NT2/D1 (cell line): ENCODE results near the gene KAZN.

Experiments used
- SUZ12 ChIP-seq: IDR thresholded peaks from 2 replicates; pipeline ENCODE4 v1.6.1; 2011; ENCODE audit not compliant: insufficient read length, insufficient read depth; ENCODE audit errors: extremely low read depth
- YY1 ChIP-seq: IDR thresholded peaks from 2 replicates; pipeline ENCODE4 v1.6.1; 2011; ENCODE audit not compliant: insufficient read length, insufficient read depth
- ZNF274 ChIP-seq: IDR thresholded peaks from 2 replicates; pipeline ENCODE4 v1.6.1; 2011; ENCODE audit warnings: mild to moderate bottlenecking, low read depth, low read length

DNA sequence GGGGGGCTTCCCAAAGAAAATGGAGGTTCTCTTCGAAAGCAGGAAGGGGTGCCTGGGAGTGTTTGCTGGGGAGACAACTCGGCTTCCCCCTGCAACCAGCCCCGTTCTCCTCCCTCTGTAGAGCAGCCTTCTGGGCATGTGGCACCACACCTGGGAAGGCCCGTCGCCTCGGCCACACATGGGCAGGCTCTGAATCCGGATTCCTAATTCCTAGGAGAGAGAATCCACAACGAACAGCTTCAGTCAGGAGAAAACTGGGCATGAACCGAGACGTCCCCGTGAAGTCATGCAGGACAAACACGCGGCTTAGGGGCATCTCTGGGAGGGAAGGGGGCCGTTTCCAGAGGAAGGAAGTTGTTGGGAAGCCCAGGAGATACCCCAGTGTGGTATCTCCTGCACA is 224.5 kb downstream of the KAZN start:
- TF ChIP-seq ZNF274 (no peak), SUZ12 (no peak), YY1 (no peak)
